LNCAP (cell line): Measurements from ENCODE around the gene REG3A.

Experiments
- TF ChIP-seq, protein P1 (sequence below): fragments of 450-650 bp; IDR thresholded peaks from 2 replicates; pipeline ENCODE4 v1.5.1; 2017; ENCODE audit warnings: mild to moderate bottlenecking

The REG3A gene

GRCh38 chr2:79138385-79138784 is 21.2 kb downstream of the REG3A start:
- TF ChIP-seq, protein P1, sequence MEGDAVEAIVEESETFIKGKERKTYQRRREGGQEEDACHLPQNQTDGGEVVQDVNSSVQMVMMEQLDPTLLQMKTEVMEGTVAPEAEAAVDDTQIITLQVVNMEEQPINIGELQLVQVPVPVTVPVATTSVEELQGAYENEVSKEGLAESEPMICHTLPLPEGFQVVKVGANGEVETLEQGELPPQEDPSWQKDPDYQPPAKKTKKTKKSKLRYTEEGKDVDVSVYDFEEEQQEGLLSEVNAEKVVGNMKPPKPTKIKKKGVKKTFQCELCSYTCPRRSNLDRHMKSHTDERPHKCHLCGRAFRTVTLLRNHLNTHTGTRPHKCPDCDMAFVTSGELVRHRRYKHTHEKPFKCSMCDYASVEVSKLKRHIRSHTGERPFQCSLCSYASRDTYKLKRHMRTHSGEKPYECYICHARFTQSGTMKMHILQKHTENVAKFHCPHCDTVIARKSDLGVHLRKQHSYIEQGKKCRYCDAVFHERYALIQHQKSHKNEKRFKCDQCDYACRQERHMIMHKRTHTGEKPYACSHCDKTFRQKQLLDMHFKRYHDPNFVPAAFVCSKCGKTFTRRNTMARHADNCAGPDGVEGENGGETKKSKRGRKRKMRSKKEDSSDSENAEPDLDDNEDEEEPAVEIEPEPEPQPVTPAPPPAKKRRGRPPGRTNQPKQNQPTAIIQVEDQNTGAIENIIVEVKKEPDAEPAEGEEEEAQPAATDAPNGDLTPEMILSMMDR: no peak

GRCh38 chr2:79131687-79132086 is 27.9 kb downstream of the REG3A start:
- TF ChIP-seq, protein P1: no peak

DNA sequence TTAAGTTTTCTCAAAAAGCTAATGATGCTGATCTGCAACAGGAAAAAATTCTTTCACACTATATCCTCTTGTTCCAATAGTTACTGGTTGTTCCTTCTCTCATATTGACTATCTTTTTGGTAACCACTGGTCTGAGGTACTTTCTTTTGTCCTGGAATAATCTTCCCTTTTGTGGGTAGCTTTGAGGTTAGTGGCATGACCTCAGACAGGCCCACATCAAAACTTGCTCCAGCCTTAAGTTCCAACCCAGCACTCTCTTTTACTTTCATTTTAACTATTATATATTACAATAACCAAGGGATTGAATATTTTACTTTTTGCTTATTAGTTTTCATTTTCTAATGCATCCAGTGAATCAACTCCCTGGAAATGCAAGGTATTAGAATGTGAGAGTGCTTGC is 29.7 kb downstream of the REG3A start:
- TF ChIP-seq, protein P1: no peak

GRCh38 chr2:79129260-79129659 is 30.3 kb downstream of the REG3A start:
- TF ChIP-seq, protein P1: no peak

DNA sequence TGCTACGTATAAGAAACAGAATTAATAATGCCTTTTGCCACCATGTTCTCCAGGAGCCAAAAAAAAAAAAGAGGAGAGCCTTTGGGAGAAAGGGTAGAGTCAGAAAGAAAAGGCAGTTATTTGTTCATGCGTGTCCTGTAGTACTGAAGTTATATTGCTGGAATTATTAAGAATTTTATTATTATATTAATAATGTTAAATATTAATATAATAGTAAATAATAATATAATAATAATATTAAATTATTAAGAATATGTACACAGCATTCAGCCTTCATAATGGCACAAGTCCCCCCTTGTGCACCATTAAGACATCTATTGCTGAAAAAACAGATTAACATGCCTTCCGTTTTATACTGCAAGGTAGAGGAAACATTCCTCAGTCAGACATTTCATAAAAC is 31.1 kb downstream of the REG3A start:
- TF ChIP-seq, protein P1: no peak

DNA sequence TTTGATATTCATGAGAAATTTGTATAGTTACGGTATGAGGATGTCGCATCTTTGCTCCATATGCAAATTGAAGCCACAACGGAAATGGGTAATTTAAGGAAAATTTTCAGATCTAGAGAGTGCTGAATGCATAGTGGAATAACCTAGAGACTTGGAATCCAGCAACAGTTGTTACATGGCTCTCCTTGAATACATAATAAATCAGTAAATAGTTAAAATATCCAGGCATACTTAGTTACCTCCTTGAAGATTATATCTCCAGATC is 33.9 kb downstream of the REG3A start:
- TF ChIP-seq, protein P1: no peak

GRCh38 chr2:79124907-79125720 is 34.4 kb downstream of the REG3A start:
- TF ChIP-seq, protein P1: no peak

- TF ChIP-seq, protein P1: no peak
Measured at GRCh38 chr2:79122676-79123075, 36.9 kb downstream of the REG3A start.
